Measurements from ENCODE around the gene PEAK3. TPM values are rescaled to one million over a fixed set of nuclear protein-coding genes. Genes with fewer than 3 reads are reported as not detected.

Gene PEAK3
- total and polyA plus RNA-seq, 9 of the 15 experiments (the other 6 are each of a cell fraction or from before 2014, with no cell fraction given) = 0.07 to 0.40 TPM; not detected in 7

DNA sequence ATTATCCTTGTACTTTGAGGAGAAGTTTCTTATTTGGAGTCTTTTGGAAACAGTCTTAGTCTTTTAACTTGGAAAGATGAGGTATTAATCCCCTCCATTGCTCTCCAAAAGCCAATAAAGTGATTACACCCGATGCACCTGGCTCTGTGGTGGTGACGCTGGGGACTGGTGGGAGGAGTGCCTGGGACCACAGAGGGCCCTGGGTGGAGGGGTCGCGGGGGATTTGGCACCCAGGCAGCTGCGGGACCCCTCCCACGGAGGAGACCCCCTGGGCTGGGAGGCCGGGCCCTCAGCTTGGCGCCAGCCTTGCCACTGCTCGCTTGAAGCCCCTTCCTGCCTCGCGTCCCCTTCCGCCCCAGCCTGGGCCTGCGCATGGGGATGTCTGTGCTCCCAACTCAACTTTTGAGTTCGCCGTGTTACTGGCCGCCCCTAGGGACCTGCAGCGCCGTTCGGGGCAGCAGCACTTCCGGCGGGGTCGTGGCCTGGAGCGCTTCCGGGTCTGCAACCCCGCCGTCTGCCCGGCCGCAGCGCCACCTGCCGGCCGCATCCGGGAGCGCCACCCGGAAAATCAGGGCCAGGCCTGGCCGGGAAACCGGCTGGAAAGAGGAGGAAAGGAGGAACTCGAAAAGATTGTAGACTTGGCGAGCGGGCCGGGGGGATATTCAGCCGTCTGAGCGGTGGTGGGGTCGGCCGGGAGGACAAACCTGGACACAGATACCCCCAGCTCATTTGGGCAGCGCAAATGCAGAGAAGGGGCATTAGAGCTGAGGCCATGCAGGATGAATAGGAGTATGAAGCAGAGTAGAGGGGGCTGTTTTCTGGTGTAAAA, 8.4 kb downstream of the PEAK3 start (continued):
- no peak for TF ChIP-seq RBM25 (IDR thresholded peaks at IDR 0.05; ENCODE audit: low read depth, low read length, severe bottlenecking)
- peak; percentile 27; the same call in 1 of the 2 replicates for TF ChIP-seq HDAC6 (IDR thresholded peaks at IDR 0.05; ENCODE audit: low read depth, low read length)
- TF ChIP-seq, protein P1, sequence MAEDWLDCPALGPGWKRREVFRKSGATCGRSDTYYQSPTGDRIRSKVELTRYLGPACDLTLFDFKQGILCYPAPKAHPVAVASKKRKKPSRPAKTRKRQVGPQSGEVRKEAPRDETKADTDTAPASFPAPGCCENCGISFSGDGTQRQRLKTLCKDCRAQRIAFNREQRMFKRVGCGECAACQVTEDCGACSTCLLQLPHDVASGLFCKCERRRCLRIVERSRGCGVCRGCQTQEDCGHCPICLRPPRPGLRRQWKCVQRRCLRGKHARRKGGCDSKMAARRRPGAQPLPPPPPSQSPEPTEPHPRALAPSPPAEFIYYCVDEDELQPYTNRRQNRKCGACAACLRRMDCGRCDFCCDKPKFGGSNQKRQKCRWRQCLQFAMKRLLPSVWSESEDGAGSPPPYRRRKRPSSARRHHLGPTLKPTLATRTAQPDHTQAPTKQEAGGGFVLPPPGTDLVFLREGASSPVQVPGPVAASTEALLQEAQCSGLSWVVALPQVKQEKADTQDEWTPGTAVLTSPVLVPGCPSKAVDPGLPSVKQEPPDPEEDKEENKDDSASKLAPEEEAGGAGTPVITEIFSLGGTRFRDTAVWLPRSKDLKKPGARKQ (CRISPR knock-in tag; IDR thresholded peaks at IDR 0.05) = no peak
- no peak for TF ChIP-seq NFYB (IDR thresholded peaks at IDR 0.05; ENCODE audit: extremely low read depth, insufficient read length)
- no peak for TF ChIP-seq RFX1 (IDR thresholded peaks at IDR 0.05)
- 0 out of 2 replicates have a peak, but pooled peaks have one; percentile 79 for TF ChIP-seq RHOXF2B (CRISPR knock-in tag; conservative IDR thresholded peaks at IDR 0.05)
- no peak for TF ChIP-seq FOXK2 (conservative IDR thresholded peaks at IDR 0.05 in 1 of 2, IDR thresholded peaks at IDR 0.05 in 1 of 2; ENCODE audit: low read depth in 2 of 2)
- no peak for TF ChIP-seq CSDE1 (IDR thresholded peaks at IDR 0.05)
- peak; percentile 72 for TF ChIP-seq POLR2A (conservative IDR thresholded peaks at IDR 0.05)
- no peak for TF ChIP-seq ZNF561 (CRISPR knock-in tag; conservative IDR thresholded peaks at IDR 0.05)
- TF ChIP-seq ZBTB7A (IDR thresholded peaks at IDR 0.05; ENCODE audit: borderline replicate concordance, control insufficient read depth, low read depth, low read length) = peak; percentile 80
- TF ChIP-seq MBD2 (IDR thresholded peaks at IDR 0.05; ENCODE audit: borderline replicate concordance, low read depth) = peak; percentile 79
- peak; percentile 94 for TF ChIP-seq CXXC5 (CRISPR knock-in tag; IDR thresholded peaks at IDR 0.05)
- TF ChIP-seq, protein P2, sequence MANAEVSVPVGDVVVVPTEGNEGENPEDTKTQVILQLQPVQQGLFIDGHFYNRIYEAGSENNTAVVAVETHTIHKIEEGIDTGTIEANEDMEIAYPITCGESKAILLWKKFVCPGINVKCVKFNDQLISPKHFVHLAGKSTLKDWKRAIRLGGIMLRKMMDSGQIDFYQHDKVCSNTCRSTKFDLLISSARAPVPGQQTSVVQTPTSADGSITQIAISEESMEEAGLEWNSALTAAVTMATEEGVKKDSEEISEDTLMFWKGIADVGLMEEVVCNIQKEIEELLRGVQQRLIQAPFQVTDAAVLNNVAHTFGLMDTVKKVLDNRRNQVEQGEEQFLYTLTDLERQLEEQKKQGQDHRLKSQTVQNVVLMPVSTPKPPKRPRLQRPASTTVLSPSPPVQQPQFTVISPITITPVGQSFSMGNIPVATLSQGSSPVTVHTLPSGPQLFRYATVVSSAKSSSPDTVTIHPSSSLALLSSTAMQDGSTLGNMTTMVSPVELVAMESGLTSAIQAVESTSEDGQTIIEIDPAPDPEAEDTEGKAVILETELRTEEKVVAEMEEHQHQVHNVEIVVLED (CRISPR knock-in tag; IDR thresholded peaks at IDR 0.05) = peak; percentile 63; the same call in 1 of the 2 replicates
- TF ChIP-seq SETDB1 (IDR thresholded peaks at IDR 0.05; ENCODE audit: low read length) = no peak
- no peak for TF ChIP-seq HNRNPUL1 (IDR thresholded peaks at IDR 0.05; ENCODE audit: low read length)
- no peak for TF ChIP-seq CBFA2T2 (conservative IDR thresholded peaks at IDR 0.05)
- TF ChIP-seq, protein P3, sequence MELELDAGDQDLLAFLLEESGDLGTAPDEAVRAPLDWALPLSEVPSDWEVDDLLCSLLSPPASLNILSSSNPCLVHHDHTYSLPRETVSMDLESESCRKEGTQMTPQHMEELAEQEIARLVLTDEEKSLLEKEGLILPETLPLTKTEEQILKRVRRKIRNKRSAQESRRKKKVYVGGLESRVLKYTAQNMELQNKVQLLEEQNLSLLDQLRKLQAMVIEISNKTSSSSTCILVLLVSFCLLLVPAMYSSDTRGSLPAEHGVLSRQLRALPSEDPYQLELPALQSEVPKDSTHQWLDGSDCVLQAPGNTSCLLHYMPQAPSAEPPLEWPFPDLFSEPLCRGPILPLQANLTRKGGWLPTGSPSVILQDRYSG (tag; conservative IDR thresholded peaks at IDR 0.05; ENCODE audit: low read depth) = no peak
- TF ChIP-seq, protein P4, sequence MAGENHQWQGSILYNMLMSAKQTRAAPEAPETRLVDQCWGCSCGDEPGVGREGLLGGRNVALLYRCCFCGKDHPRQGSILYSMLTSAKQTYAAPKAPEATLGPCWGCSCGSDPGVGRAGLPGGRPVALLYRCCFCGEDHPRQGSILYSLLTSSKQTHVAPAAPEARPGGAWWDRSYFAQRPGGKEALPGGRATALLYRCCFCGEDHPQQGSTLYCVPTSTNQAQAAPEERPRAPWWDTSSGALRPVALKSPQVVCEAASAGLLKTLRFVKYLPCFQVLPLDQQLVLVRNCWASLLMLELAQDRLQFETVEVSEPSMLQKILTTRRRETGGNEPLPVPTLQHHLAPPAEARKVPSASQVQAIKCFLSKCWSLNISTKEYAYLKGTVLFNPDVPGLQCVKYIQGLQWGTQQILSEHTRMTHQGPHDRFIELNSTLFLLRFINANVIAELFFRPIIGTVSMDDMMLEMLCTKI (IDR thresholded peaks at IDR 0.05; ENCODE audit: partially characterized antibody) = no peak
- no peak for TF ChIP-seq BRF1 (IDR thresholded peaks at IDR 0.05; ENCODE audit: borderline replicate concordance, extremely low read depth, insufficient read length)
- TF ChIP-seq, protein P5, sequence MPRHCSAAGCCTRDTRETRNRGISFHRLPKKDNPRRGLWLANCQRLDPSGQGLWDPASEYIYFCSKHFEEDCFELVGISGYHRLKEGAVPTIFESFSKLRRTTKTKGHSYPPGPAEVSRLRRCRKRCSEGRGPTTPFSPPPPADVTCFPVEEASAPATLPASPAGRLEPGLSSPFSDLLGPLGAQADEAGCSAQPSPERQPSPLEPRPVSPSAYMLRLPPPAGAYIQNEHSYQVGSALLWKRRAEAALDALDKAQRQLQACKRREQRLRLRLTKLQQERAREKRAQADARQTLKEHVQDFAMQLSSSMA (CRISPR knock-in tag; IDR thresholded peaks at IDR 0.05) = peak; percentile 79; the same call in 1 of the 2 replicates
